Breast epithelium (tissue), 3 donors: ENCODE data around the gene PSORS1C1.

Source experiments
- CTCF ChIP-seq, 3 donors: fragments of 450-650 bp; IDR thresholded peaks; one replicate each; pipeline ENCODE4 v1.5.1; 2016 to 2017; ENCODE audit warnings: antibody characterized with exemption in 3 of 3, mild to moderate bottlenecking in 3 of 3, moderate library complexity in 3 of 3
- POLR2A ChIP-seq: fragments of 450-650 bp; IDR thresholded peaks from one replicate; pipeline ENCODE4 v1.6.1; 2016; ENCODE audit warnings: antibody characterized with exemption, mild to moderate bottlenecking, moderate library complexity
- POLR2AphosphoS5 ChIP-seq, 3 donors: sonication (generic); formaldehyde crosslinking; IDR thresholded peaks; one replicate each; pipeline ENCODE4 v1.6.1; 2017; ENCODE audit warnings: antibody characterized with exemption in 3 of 3

GRCh38 chr6:31171931-31172905 lies 57.6 kb downstream of the PSORS1C1 start:
- TF ChIP-seq POLR2A (no peak), CTCF (IDR thresholded peaks at IDR 0.05) (no peak), POLR2AphosphoS5 (IDR thresholded peaks at IDR 0.05) (no peak)
